ENCODE results near the gene GSTO2. TPM values are rescaled to one million over a fixed set of nuclear protein-coding genes. Genes with fewer than 3 reads are reported as not detected.

GSTO2 gene
- total RNA-seq, 1 donor from 2014 or later: 0.32 TPM

DNA sequence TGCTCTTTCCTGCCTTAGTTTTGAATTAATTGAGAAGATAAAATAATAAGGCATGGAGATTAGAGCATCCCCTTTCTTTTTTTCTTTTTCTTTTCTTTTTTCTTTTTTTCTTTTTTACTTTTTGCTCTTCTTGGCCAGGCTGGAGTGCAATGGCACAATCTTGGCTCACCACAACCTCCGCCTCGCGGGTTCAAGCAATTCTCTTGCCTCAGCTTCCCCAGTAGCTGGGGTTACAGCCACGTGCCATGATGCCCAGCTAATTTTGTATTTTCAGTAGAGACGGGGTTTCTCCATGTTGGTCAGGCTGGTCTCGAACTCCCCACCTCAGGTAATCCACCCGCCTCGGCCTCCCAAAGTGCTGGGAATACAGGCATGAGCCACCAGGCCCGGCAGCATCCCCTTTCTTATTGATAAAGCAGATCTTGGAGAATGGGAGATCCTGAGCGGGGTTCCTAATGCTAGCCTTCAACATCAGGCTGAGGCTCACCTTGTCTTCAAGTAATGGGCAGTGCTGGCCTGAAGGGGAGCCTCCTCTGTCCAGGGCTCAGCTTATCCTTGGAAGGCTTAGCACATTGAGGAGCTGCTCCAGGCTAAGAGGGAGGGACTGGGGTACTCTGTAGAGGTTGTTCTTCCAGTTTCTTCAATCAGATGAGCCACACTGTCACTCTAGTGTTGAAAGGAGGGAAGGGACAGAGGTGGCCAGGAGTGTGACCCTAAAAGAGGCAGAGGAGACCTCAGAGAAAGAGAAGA, 27.9 kb downstream of the GSTO2 start:
- Mint-ChIP-seq H3K9me3 (ENCODE audit: low read depth) (no peaks in the 10 kb centered on the region), H3K36me3 (ENCODE audit: low read depth) (no peaks in the 10 kb centered on the region), H3K27ac (ENCODE audit: unreplicated experiment) (no peak overlapping the region), H3K27me3 (ENCODE audit: low read depth) (no peaks in the 10 kb centered on the region), H3K4me1 (ENCODE audit: low read depth) (peaks cover 46% of the 10 kb centered on the region), H3K4me3 (ENCODE audit: unreplicated experiment) (no peak overlapping the region)
- TF ChIP-seq, protein P1, sequence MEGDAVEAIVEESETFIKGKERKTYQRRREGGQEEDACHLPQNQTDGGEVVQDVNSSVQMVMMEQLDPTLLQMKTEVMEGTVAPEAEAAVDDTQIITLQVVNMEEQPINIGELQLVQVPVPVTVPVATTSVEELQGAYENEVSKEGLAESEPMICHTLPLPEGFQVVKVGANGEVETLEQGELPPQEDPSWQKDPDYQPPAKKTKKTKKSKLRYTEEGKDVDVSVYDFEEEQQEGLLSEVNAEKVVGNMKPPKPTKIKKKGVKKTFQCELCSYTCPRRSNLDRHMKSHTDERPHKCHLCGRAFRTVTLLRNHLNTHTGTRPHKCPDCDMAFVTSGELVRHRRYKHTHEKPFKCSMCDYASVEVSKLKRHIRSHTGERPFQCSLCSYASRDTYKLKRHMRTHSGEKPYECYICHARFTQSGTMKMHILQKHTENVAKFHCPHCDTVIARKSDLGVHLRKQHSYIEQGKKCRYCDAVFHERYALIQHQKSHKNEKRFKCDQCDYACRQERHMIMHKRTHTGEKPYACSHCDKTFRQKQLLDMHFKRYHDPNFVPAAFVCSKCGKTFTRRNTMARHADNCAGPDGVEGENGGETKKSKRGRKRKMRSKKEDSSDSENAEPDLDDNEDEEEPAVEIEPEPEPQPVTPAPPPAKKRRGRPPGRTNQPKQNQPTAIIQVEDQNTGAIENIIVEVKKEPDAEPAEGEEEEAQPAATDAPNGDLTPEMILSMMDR (IDR thresholded peaks at IDR 0.05): no peak
- no peak for DNase-seq (ENCODE audit: low spot score)

GRCh38 chr10:104297697-104298660, 29.0 kb downstream of the GSTO2 start:
- Mint-ChIP-seq H3K9me3 (ENCODE audit: low read depth) (peaks cover under 1% of the 10 kb centered on the region), H3K36me3 (ENCODE audit: low read depth) (no peaks in the 10 kb centered on the region), H3K27me3 (ENCODE audit: low read depth) (no peaks in the 10 kb centered on the region), H3K4me1 (ENCODE audit: low read depth) (peaks cover 44% of the 10 kb centered on the region), H3K4me3 (ENCODE audit: unreplicated experiment) (no peak overlapping the region), H3K27ac (ENCODE audit: unreplicated experiment) (no peak overlapping the region)
- DNase-seq (ENCODE audit: low spot score): no peak
- TF ChIP-seq, protein P1 (IDR thresholded peaks at IDR 0.05): peak; percentile 72

- TF ChIP-seq, protein P1 (IDR thresholded peaks at IDR 0.05): no peak
- H3K4me1 Mint-ChIP-seq (ENCODE audit: low read depth): peaks cover 42% of the 10 kb centered on the region
- H3K36me3 Mint-ChIP-seq (ENCODE audit: low read depth): no peaks in the 10 kb centered on the region
- H3K4me3 Mint-ChIP-seq (ENCODE audit: unreplicated experiment): no peak overlapping the region
- H3K27ac Mint-ChIP-seq (ENCODE audit: unreplicated experiment): peak overlapping the region; percentile 98
- DNase-seq (ENCODE audit: low spot score): no peak
- no peaks in the 10 kb centered on the region for H3K27me3 Mint-ChIP-seq (ENCODE audit: low read depth)
- H3K9me3 Mint-ChIP-seq (ENCODE audit: low read depth): peaks cover 5% of the 10 kb centered on the region
These were observed 30.3 kb downstream of the GSTO2 start for GRCh38 chr10:104299031-104299904.

DNA sequence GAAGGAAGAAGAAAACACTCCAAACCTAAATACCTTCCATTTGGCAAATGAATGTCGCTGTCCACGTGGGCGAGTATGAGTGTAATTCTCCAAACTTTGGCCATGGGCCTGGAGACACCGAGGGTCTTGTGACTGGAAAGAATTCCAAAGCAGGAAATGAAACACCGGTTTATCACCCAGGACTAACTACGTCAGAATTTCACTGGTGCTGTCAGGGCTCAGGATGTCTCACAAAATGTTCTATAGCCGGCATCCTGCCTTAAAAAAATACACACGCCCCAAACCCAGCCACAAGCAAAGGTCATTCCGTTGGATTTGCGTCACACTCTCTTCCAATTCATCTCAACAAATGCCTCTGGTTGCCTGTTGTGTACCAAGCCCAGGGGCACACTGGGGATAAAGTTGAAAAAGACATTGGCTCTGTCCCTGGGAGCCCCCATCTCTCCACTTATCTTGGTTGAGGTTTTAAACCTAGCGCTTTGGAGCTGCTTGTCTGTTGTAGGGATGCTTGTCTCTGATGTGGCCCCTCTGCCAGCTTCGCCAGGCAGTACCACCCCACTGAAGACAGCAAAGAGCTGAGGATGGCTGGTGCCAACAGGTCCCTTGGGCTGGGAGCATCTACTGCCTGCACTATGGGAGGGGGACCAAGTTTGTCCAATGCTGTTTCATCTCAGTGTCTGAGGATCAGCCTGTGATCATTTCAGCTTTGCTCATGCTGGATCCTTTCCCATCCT, 31.2 kb downstream of the GSTO2 start:
- Mint-ChIP-seq H3K9me3 (ENCODE audit: low read depth) (peaks cover 5% of the 10 kb centered on the region), H3K4me1 (ENCODE audit: low read depth) (peaks cover 41% of the 10 kb centered on the region), H3K4me3 (ENCODE audit: unreplicated experiment) (no peak overlapping the region), H3K27me3 (ENCODE audit: low read depth) (no peaks in the 10 kb centered on the region), H3K36me3 (ENCODE audit: low read depth) (no peaks in the 10 kb centered on the region), H3K27ac (ENCODE audit: unreplicated experiment) (peak overlapping the region; percentile 98)
- DNase-seq (ENCODE audit: low spot score): no peak
- TF ChIP-seq, protein P1 (IDR thresholded peaks at IDR 0.05): no peak

All from chondrocyte (in vitro differentiated cells).